OCI-LY7 (cell line): ENCODE data around the gene TMED3. TPM values are rescaled to one million over a fixed set of nuclear protein-coding genes. Genes with fewer than 3 reads are reported as not detected.
A peak's percentile ranks its signal among the peaks of the same experiment; 100 is the strongest.

Experiments used
- BruUV-seq: library from RNA; stranded (reverse); fragments of 400-500 nt; replicated peaks from 2 replicates; lab custom pipeline; 2021; lab: Mats Ljungman, UMichigan
- CTCF ChIA-PET: fragments of 300-600 bp; sonication (Branson Sonifier 250); formaldehyde crosslinking; loops from one replicate; lab custom pipeline; 2022; ENCODE audit warnings: antibody characterized with exemption; ENCODE audit not compliant: unreplicated experiment; lab: Charles Lee
- POLR2A ChIA-PET: fragments of 300-600 bp; sonication (Branson Sonifier 250); formaldehyde crosslinking; loops from one replicate; lab custom pipeline; 2022; ENCODE audit warnings: antibody characterized with exemption; lab: Charles Lee
- DNase-seq: peaks from one replicate; pipeline ENCODE4 v3.0.0-alpha.2; 2015; ENCODE audit warnings: low spot score
- H2AFZ ChIP-seq: fragments of 200-600 bp; sonication (generic), shearing (Covaris generic); 2 replicates; pipeline ENCODE4 v1.6.1; 2014; ENCODE audit warnings: mild to moderate bottlenecking, antibody characterized with exemption, low read length, moderate library complexity
- H3K27ac ChIP-seq: fragments of 200-600 bp; sonication (generic); 2 replicates; pipeline ENCODE4 v1.5.1; 2014; ENCODE audit warnings: mixed run types, low read depth, mild to moderate bottlenecking, moderate library complexity, low read length, inconsistent platforms; ENCODE audit not compliant: poor library complexity, severe bottlenecking
- H3K36me3 ChIP-seq: fragments of 200-600 bp; sonication (generic); 2 replicates; pipeline ENCODE4 v1.6.1; 2014; ENCODE audit warnings: mild to moderate bottlenecking, antibody characterized with exemption, low read length, moderate library complexity, mixed read lengths; ENCODE audit not compliant: insufficient read depth
- H3K4me1 ChIP-seq: fragments of 200-600 bp; sonication (generic); 2 replicates; pipeline ENCODE4 v1.5.1; 2014; ENCODE audit warnings: mild to moderate bottlenecking, low read length; ENCODE audit not compliant: insufficient read depth, poor library complexity, severe bottlenecking
- H3K4me2 ChIP-seq: fragments of 200-600 bp; sonication (generic); 2 replicates; pipeline ENCODE4 v1.6.1; 2014; ENCODE audit warnings: mild to moderate bottlenecking, low read length
- H3K4me3 ChIP-seq: fragments of 200-600 bp; sonication (generic); 2 replicates; pipeline ENCODE4 v1.5.1; 2014; ENCODE audit warnings: mild to moderate bottlenecking, low read depth, low read length; ENCODE audit not compliant: poor library complexity, severe bottlenecking
- H3K79me2 ChIP-seq: fragments of 200-600 bp; sonication (generic); 2 replicates; pipeline ENCODE4 v1.6.1; 2016; ENCODE audit warnings: low read depth, mild to moderate bottlenecking, low read length, moderate library complexity, mixed read lengths; ENCODE audit not compliant: insufficient read depth
- H3K9me2 ChIP-seq: fragments of 200-600 bp; sonication (generic); 2 replicates; pipeline ENCODE4 v1.6.1; 2016; ENCODE audit warnings: mild to moderate bottlenecking, low read length, mixed read lengths; ENCODE audit not compliant: insufficient read depth
- H3K9me3 ChIP-seq: fragments of 200-600 bp; sonication (generic); 2 replicates; pipeline ENCODE4 v1.6.1; 2014; ENCODE audit warnings: mild to moderate bottlenecking, mixed run types, low read length, mixed read lengths
- H4K20me1 ChIP-seq: fragments of 200-600 bp; sonication (generic); 2 replicates; pipeline ENCODE4 v1.6.1; 2014; ENCODE audit warnings: mild to moderate bottlenecking, antibody characterized with exemption, low read length, moderate library complexity, mixed read lengths; ENCODE audit not compliant: insufficient read depth
- CTCF ChIP-seq: fragments of 200-600 bp; sonication (generic); conservative IDR thresholded peaks from 2 replicates; pipeline ENCODE4 v1.5.1; 2014; ENCODE audit warnings: mild to moderate bottlenecking, antibody characterized with exemption, low read length, moderate library complexity, mixed read lengths
- EZH2phosphoT487 ChIP-seq: fragments of 200-600 bp; sonication (generic); IDR thresholded peaks from 2 replicates; pipeline ENCODE4 v1.6.1; 2018; ENCODE audit warnings: low read depth, borderline replicate concordance, mild to moderate bottlenecking, mixed run types, antibody characterized with exemption, low read length, moderate library complexity, mixed read lengths
- intact Hi-C: fragments of 100-400 bp; cut with micrococcal nuclease; formaldehyde crosslinking; loops from one replicate; pipeline ENCODE4 v1.10.0; 2022; ENCODE audit not compliant: unreplicated experiment
- total RNA-seq, 2 experiments: library from RNA; depleted of rRNA in 1 of 2; stranded (reverse); fragments of >200 nt in 1 of 2; shearing (Covaris generic) in 1 of 2; gene quantifications; 2 replicates each; pipeline ENCODE4 v1.2.3, GENCODE V29; 2014 to 2022

Gene TMED3
- total RNA-seq, 2 experiments from 2014 or later: 33.2 to 55.9 TPM

- Histone ChIP-seq H3K4me2 (no peak overlapping the region), H3K36me3 (no peaks in the 10 kb centered on the region), H3K79me2 (no peaks in the 10 kb centered on the region), H3K9me2 (no peaks in the 10 kb centered on the region), H3K9me3 (no peaks in the 10 kb centered on the region), H4K20me1 (no peaks in the 10 kb centered on the region), H3K4me3 (no peak overlapping the region), H2AFZ (no peak overlapping the region), H3K27ac (no peak overlapping the region), H3K4me1 (peaks cover 12% of the 10 kb centered on the region)
- no peak for DNase-seq
- intact Hi-C loops: no loop called here
- no TSS peak for BruUV-seq
- TF ChIP-seq EZH2phosphoT487: no peak
- no peak for TF ChIP-seq CTCF
- ChIA-PET POLR2A (no interaction called here), CTCF (no interaction called here)
Observed at GRCh38 chr15:79294075-79294474, 16.8 kb upstream of the TMED3 start.

GRCh38 chr15:79296583-79296982, 14.3 kb upstream of the TMED3 start:
- Histone ChIP-seq H3K4me3 (no peak overlapping the region), H3K9me2 (no peaks in the 10 kb centered on the region), H3K27ac (no peak overlapping the region), H4K20me1 (no peaks in the 10 kb centered on the region), H3K9me3 (no peaks in the 10 kb centered on the region), H3K79me2 (no peaks in the 10 kb centered on the region), H3K4me1 (no peaks in the 10 kb centered on the region), H2AFZ (0 out of 2 replicates have a peak overlapping the region, but pooled peaks have one; percentile 12), H3K4me2 (no peak overlapping the region), H3K36me3 (no peaks in the 10 kb centered on the region)
- TF ChIP-seq EZH2phosphoT487 (no peak), CTCF (peak; percentile 75)
- CTCF ChIA-PET: interaction anchor here (1.3 kb wide), 1 partner anchor 22 kb away, joined by 3 read pairs; no protein-coding TSS in a partner anchor
- intact Hi-C loops: no loop called here
- no TSS peak for BruUV-seq
- POLR2A ChIA-PET: interaction anchor here (0.9 kb wide), 1 partner anchor 13 kb away, joined by 3 read pairs; no protein-coding TSS in a partner anchor
- peak; percentile 21 for DNase-seq

GRCh38 chr15:79299126-79299840, 11.6 kb upstream of the TMED3 start:
- no peak overlapping the region for H2AFZ ChIP-seq
- CTCF ChIA-PET: no interaction called here

More at GRCh38 chr15:79299126-79299840, 11.6 kb upstream of the TMED3 start:
- Histone ChIP-seq H3K79me2 (no peaks in the 10 kb centered on the region), H3K36me3 (no peaks in the 10 kb centered on the region), H3K4me2 (no peak overlapping the region), H3K9me2 (no peaks in the 10 kb centered on the region), H3K4me1 (no peaks in the 10 kb centered on the region), H3K4me3 (no peak overlapping the region), H4K20me1 (no peaks in the 10 kb centered on the region), H3K9me3 (no peaks in the 10 kb centered on the region), H3K27ac (no peak overlapping the region)
- BruUV-seq: no TSS peak
- TF ChIP-seq CTCF: no peak
- no peak for TF ChIP-seq EZH2phosphoT487
- intact Hi-C loops: no loop called here
- no peak for DNase-seq
- POLR2A ChIA-PET: no interaction called here
